ENCODE data around the gene EPHB6. TPM values are rescaled to one million over a fixed set of nuclear protein-coding genes. Genes with fewer than 3 reads are reported as not detected.

Gene EPHB6
- total and polyA plus RNA-seq, 7 experiments from 2014 or later: 9.8 to 110 (median 65.7) TPM

DNA sequence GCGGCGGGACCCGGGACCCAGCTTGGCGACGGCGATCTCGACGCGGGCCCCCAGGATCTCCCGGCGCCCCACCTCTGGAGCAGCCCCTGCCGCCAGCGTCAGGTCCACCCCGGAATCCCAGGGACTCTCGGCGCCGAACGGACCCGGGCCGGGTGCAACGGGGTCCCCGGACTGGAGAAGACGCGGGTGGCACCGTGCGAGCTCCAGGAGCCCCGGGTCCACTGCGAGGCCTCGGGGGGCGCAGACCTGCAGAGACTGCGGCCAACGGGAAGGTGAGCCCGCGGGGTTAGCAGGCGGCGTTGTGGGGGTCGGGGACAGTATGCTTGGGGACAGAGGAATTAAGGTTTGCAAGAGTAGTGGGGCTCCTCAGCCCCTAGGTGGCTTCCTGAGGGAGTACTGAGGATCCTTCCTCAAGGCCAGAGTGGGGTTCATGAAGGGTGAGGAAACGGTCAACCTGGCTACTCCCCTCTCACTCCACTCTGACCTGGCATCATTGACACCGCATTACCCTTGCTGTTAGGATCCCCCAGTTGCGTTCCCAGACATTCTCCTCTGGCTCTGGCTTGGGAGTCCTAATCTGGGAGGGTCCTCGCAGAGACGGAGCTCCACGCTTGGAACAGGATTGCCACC lies 353 bp downstream of the EPHB6 start:
- Histone ChIP-seq H3K4me1 (ENCODE audit: control insufficient read depth in 2 of 2, insufficient read depth in 2 of 2, low read length in 2 of 2) (peaks cover 4 to 12% of the 10 kb centered on the region in 2 donors), H3K27me3 (ENCODE audit: control insufficient read depth in 2 of 2, insufficient read depth in 2 of 2, low read length in 2 of 2) (no peaks in the 10 kb centered on the region), H3K27ac (ENCODE audit: low read depth, low read length) (peak overlapping the region; percentile 69), H3K36me3 (ENCODE audit: control insufficient read depth in 2 of 3, insufficient read depth in 3 of 3, low read length in 3 of 3) (peaks cover 0 to 5% (median 0%) of the 10 kb centered on the region in 3 experiments), H3K9me3 (ENCODE audit: control insufficient read depth in 2 of 3, low read length in 3 of 3) (no peaks in the 10 kb centered on the region), H3K4me3 (ENCODE audit: low read length) (peak overlapping the region; percentile 85)
- ATAC-seq (no peak), DNase-seq (peak in 1 of 9 donors; percentile 4)
- Mint-ChIP-seq H3K4me3 (peak overlapping the region; percentile 58 to 99 (median 80)), H3K36me3 (no peaks in the 10 kb centered on the region), H3K27ac (peak overlapping the region in 7 of 9 donors; percentile 46 to 85 (median 78)), H3K9me3 (no peaks in the 10 kb centered on the region), H3K27me3 (peaks cover 0 to 29% (median 0%) of the 10 kb centered on the region in 5 donors), H3K4me1 (peaks cover 18 to 68% (median 50%) of the 10 kb centered on the region in 7 donors)
- intact Hi-C loops (cut with micrococcal nuclease): loop anchor here (2.0 kb wide), 2 partner anchors 18 to 40 kb away; no protein-coding TSS in a partner anchor
- CTCF ChIA-PET: interaction anchor here (0.6 to 3.2 kb wide), 12 partner anchors 11 to 360 kb away, joined by 3 to 24 read pairs (median 6); no protein-coding TSS in a partner anchor
- POLR2A ChIA-PET: interaction anchor here (1.1 to 10.8 kb wide), 6 partner anchors 37 to 510 kb away, joined by 3 to 133 read pairs (median 5); no protein-coding TSS in a partner anchor

DNA sequence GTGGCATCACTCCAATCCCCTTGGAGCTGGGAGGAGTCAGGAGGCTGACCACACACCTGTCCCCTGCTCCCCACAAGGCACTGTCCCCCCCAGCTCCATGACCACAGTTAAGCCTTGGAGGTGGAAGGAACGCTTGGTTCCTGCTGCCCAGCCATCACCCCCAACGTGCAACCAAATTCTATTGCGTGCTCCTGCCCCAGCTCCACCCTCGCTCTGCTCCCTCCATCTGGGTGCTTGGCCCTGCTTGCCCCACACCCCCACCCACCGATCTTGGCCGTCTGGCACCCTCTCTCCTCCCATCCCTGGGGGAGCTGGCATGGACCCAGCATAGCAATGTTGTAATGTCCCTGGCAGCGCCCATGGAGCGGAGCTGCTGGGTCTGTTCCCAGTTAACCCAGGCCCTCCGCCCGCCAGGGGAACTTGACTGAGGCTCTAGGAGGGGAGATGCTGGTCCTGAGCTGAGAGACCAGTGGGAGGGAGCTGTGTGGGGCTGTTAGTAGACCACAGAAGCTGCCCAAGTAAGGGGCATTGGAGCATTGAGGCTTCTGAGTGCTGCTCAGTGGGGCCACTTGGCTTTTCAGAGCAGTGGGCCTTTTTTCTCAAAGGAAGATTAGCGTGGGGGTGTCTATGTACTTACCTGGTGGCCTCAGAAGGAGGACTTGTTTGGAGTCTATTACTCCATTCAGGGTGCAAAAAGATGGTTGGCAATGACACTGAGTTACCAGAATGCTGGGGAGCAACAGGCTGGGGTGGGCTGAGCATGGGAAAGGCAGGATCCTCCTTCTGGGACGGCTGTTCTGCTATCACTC lies 1.1 kb downstream of the EPHB6 start:
- ChIA-PET POLR2A (interaction anchor here (0.6 to 10.8 kb wide), 6 partner anchors 9 to 510 kb away, joined by 3 to 133 read pairs (median 4); no protein-coding TSS in a partner anchor), CTCF (interaction anchor here (1.0 to 3.2 kb wide), 7 partner anchors 10 to 359 kb away, joined by 3 to 24 read pairs (median 7); no protein-coding TSS in a partner anchor)
- peaks cover 16 to 60% (median 46%) of the 10 kb centered on the region in 7 donors for H3K4me1 Mint-ChIP-seq
- H3K9me3 ChIP-seq (ENCODE audit: control insufficient read depth in 2 of 3, low read length in 3 of 3): no peaks in the 10 kb centered on the region
- peak overlapping the region; percentile 58 to 92 (median 80) for H3K4me3 Mint-ChIP-seq
- peak overlapping the region; percentile 42 to 85 (median 78) for H3K27ac Mint-ChIP-seq
- DNase-seq: peak in 2 of 9 donors; percentile 5
- intact Hi-C loops (cut with micrococcal nuclease): loop anchor here (2.0 kb wide), 2 partner anchors 17 to 41 kb away; no protein-coding TSS in a partner anchor
- no peaks in the 10 kb centered on the region for H3K27me3 ChIP-seq (ENCODE audit: control insufficient read depth in 2 of 2, insufficient read depth in 2 of 2, low read length in 2 of 2)
- no peaks in the 10 kb centered on the region for H3K36me3 Mint-ChIP-seq
- no peak for ATAC-seq
- peaks cover 4 to 12% of the 10 kb centered on the region in 2 donors for H3K4me1 ChIP-seq (ENCODE audit: control insufficient read depth in 2 of 2, insufficient read depth in 2 of 2, low read length in 2 of 2)
- H3K9me3 Mint-ChIP-seq: no peaks in the 10 kb centered on the region
- peak overlapping the region; percentile 85 for H3K4me3 ChIP-seq (ENCODE audit: low read length)
- peaks cover 0 to 5% (median 0%) of the 10 kb centered on the region in 3 experiments for H3K36me3 ChIP-seq (ENCODE audit: control insufficient read depth in 2 of 3, insufficient read depth in 3 of 3, low read length in 3 of 3)
- H3K27ac ChIP-seq (ENCODE audit: low read depth, low read length): peak overlapping the region; percentile 69
- peaks cover 0 to 29% (median 0%) of the 10 kb centered on the region in 5 donors for H3K27me3 Mint-ChIP-seq

DNA sequence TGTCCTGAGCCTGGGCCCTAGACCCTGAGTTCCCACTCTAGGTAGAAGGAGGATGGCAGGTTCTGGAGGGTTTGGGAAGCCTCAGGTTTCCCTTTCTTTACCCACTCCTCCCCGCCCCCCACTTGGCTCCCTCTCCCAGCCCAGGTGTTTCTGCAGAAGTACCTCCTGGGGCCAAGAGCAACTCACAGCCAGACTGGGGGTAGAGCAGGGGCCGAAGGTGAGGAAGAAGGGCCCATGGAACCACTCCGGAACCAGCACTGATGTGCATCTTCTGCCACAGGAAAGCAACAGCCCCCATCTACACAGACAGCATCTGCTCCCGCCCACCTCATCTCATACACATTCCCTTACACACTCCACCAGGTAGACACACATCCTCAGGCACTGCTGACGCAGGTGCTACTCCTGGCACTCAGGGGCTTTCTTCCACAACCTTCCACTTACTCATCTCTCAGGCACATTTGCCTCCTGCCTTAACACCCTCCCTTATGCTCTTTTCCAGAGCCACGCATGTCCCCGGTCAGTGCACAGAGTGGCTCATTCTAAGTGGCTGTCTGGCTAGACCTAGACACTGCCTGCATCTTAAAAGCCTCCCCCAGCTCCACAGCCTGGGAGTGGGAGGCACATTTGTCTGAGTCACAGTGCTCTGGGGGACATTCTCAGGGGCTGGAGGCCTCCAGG lies 1.8 kb downstream of the EPHB6 start:
- ATAC-seq: no peak
- H3K4me3 ChIP-seq (ENCODE audit: low read length): peak overlapping the region; percentile 85
- no peaks in the 10 kb centered on the region for H3K27me3 ChIP-seq (ENCODE audit: control insufficient read depth in 2 of 2, insufficient read depth in 2 of 2, low read length in 2 of 2)
- Mint-ChIP-seq H3K27ac (peak overlapping the region in 8 of 9 donors; percentile 56 to 85 (median 79)), H3K4me1 (peaks cover 16 to 53% (median 40%) of the 10 kb centered on the region in 7 donors), H3K9me3 (no peaks in the 10 kb centered on the region), H3K36me3 (no peaks in the 10 kb centered on the region), H3K4me3 (peak overlapping the region; percentile 58 to 92 (median 80)), H3K27me3 (peaks cover 0 to 24% (median 0%) of the 10 kb centered on the region in 5 donors)
- peaks cover 0 to 5% (median 0%) of the 10 kb centered on the region in 3 experiments for H3K36me3 ChIP-seq (ENCODE audit: control insufficient read depth in 2 of 3, insufficient read depth in 3 of 3, low read length in 3 of 3)
- H3K4me1 ChIP-seq (ENCODE audit: control insufficient read depth in 2 of 2, insufficient read depth in 2 of 2, low read length in 2 of 2): peaks cover 4 to 12% of the 10 kb centered on the region in 2 donors
- H3K27ac ChIP-seq (ENCODE audit: low read depth, low read length): peak overlapping the region; percentile 22
- CTCF ChIA-PET: interaction anchor here (0.6 to 3.2 kb wide), 6 partner anchors 10 to 358 kb away, joined by 3 to 24 read pairs (median 6); no protein-coding TSS in a partner anchor
- POLR2A ChIA-PET: interaction anchor here (3.0 to 10.8 kb wide), 2 partner anchors 47 to 59 kb away, joined by 35 to 133 read pairs; no protein-coding TSS in a partner anchor
- intact Hi-C loops (cut with micrococcal nuclease): no loop called here
- no peaks in the 10 kb centered on the region for H3K9me3 ChIP-seq (ENCODE audit: control insufficient read depth in 2 of 3, low read length in 3 of 3)
- DNase-seq: peak in 1 of 9 donors; percentile 44

DNA sequence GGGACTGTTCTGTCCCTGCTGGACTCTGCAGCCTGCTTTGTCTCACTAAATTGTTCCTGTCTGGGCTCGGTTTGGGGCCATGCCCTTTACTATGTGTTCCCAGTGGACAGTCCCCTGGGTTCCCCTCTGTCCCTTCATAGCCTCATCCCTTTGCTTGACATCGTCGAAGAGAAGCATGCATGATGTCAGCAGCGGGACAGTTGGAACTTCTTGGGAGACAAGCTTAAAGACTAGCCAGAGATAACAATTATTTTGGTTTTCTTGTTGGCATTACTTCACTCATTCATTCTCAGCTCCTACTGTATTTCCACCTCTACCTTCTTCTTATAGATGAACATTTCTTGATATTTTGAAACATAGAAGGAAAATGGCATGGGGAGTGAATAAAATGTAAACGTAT lies 2.7 kb downstream of the EPHB6 start:
- H3K9me3 ChIP-seq (ENCODE audit: control insufficient read depth in 2 of 3, low read length in 3 of 3): no peaks in the 10 kb centered on the region
- peaks cover 4 to 12% of the 10 kb centered on the region in 2 donors for H3K4me1 ChIP-seq (ENCODE audit: control insufficient read depth in 2 of 2, insufficient read depth in 2 of 2, low read length in 2 of 2)
- peak overlapping the region in 5 of 9 donors; percentile 11 to 84 (median 59) for H3K27ac Mint-ChIP-seq
- POLR2A ChIA-PET: interaction anchor here (0.5 to 10.8 kb wide), 4 partner anchors 10 to 56 kb away, joined by 3 to 133 read pairs (median 4); no protein-coding TSS in a partner anchor
- H3K27ac ChIP-seq (ENCODE audit: low read depth, low read length): no peak overlapping the region
- no peak overlapping the region for H3K4me3 ChIP-seq (ENCODE audit: low read length)
- no peak for DNase-seq
- H3K36me3 ChIP-seq (ENCODE audit: control insufficient read depth in 2 of 3, insufficient read depth in 3 of 3, low read length in 3 of 3): peaks cover 0 to 13% (median 0%) of the 10 kb centered on the region in 3 experiments
- H3K9me3 Mint-ChIP-seq: no peaks in the 10 kb centered on the region
- H3K4me1 Mint-ChIP-seq: peaks cover 16 to 48% (median 40%) of the 10 kb centered on the region in 7 donors
- H3K4me3 Mint-ChIP-seq: peak overlapping the region in 7 of 10 donors; percentile 5 to 92 (median 65)
- intact Hi-C loops (cut with micrococcal nuclease): no loop called here
- H3K27me3 Mint-ChIP-seq: peaks cover 0 to 24% (median 0%) of the 10 kb centered on the region in 5 donors
- no peak for ATAC-seq
- CTCF ChIA-PET: interaction anchor here (0.6 to 2.2 kb wide), 4 partner anchors 31 to 358 kb away, joined by 3 to 5 read pairs (median 4); no protein-coding TSS in a partner anchor
- H3K27me3 ChIP-seq (ENCODE audit: control insufficient read depth in 2 of 2, insufficient read depth in 2 of 2, low read length in 2 of 2): no peaks in the 10 kb centered on the region
- no peaks in the 10 kb centered on the region for H3K36me3 Mint-ChIP-seq

DNA sequence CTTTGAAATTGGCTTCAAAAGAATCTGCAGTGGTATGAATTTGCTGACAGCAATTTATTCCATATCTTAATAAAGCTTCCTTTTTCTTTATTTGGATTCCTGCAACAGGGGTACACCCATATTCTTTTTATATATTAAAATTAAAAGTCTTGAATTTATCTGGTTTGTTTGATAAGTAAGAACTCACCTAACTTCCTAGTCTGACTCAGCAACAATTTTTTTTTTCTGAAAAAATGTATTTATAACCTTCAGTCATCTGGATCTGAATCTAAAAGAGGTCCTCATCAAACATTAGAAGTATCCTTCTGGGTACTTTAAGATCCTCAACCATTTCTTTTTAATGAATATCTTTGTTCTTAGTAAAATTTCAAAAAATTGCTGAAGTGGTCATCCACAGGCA lies 4.5 kb downstream of the EPHB6 start:
- intact Hi-C loops (cut with micrococcal nuclease): no loop called here
- Mint-ChIP-seq H3K36me3 (peaks cover 0 to 8% (median 0%) of the 10 kb centered on the region in 5 donors), H3K27me3 (peaks cover 0 to 21% (median 0%) of the 10 kb centered on the region in 5 donors), H3K4me1 (peaks cover 13 to 40% (median 30%) of the 10 kb centered on the region in 7 donors), H3K27ac (peak overlapping the region in 5 of 9 donors; percentile 7 to 81 (median 52)), H3K4me3 (peak overlapping the region in 1 of 10 donors; percentile 21), H3K9me3 (no peaks in the 10 kb centered on the region)
- H3K4me3 ChIP-seq (ENCODE audit: low read length): no peak overlapping the region
- DNase-seq (no peak), ATAC-seq (no peak)
- no peak overlapping the region for H3K27ac ChIP-seq (ENCODE audit: low read depth, low read length)
- peaks cover 0 to 12% of the 10 kb centered on the region in 2 donors for H3K4me1 ChIP-seq (ENCODE audit: control insufficient read depth in 2 of 2, insufficient read depth in 2 of 2, low read length in 2 of 2)
- CTCF ChIA-PET: interaction anchor here (0.6 to 2.2 kb wide), 2 partner anchors 73 to 356 kb away, joined by 3 to 5 read pairs; no protein-coding TSS in a partner anchor
- H3K9me3 ChIP-seq (ENCODE audit: control insufficient read depth in 2 of 3, low read length in 3 of 3): no peaks in the 10 kb centered on the region
- H3K27me3 ChIP-seq (ENCODE audit: control insufficient read depth in 2 of 2, insufficient read depth in 2 of 2, low read length in 2 of 2): no peaks in the 10 kb centered on the region
- POLR2A ChIA-PET: interaction anchor here (0.9 to 10.8 kb wide), 2 partner anchors 11 to 49 kb away, joined by 3 to 133 read pairs; no protein-coding TSS in a partner anchor
- H3K36me3 ChIP-seq (ENCODE audit: control insufficient read depth in 2 of 3, insufficient read depth in 3 of 3, low read length in 3 of 3): peaks cover 0 to 28% (median 0%) of the 10 kb centered on the region in 3 experiments

Data from naive thymus-derived CD4-positive, alpha-beta T cell (primary cell).